HepG2 (cell line): ENCODE data around the gene GMFB. TPM values are rescaled to one million over a fixed set of nuclear protein-coding genes. Genes with fewer than 3 reads are reported as not detected.

Source experiments
- AHDC1 ChIP-seq: sonication (generic); formaldehyde crosslinking; IDR thresholded peaks from 2 replicates; pipeline ENCODE4 v1.5.1; 2020; ENCODE audit warnings: mild to moderate bottlenecking, missing genetic modification reagents, borderline replicate concordance
- BATF2 ChIP-seq: sonication (generic); formaldehyde crosslinking; IDR thresholded peaks from 2 replicates; pipeline ENCODE4 v1.8.0; 2022; ENCODE audit warnings: mild to moderate bottlenecking, missing genetic modification reagents, moderate library complexity
- CBX5 ChIP-seq: sonication (generic); formaldehyde crosslinking; IDR thresholded peaks from 2 replicates; pipeline ENCODE4 v1.4.0; 2020; ENCODE audit warnings: missing genetic modification reagents, borderline replicate concordance
- FOSL2 ChIP-seq: sonication (generic); formaldehyde crosslinking; IDR thresholded peaks from 2 replicates; pipeline ENCODE4 v1.4.0; 2020; ENCODE audit warnings: missing genetic modification reagents
- FOXC1 ChIP-seq: sonication (generic); formaldehyde crosslinking; IDR thresholded peaks from 2 replicates; pipeline ENCODE4 v1.8.0; 2022; ENCODE audit warnings: mild to moderate bottlenecking, missing genetic modification reagents, borderline replicate concordance
- FOXJ3 ChIP-seq: sonication (generic); formaldehyde crosslinking; IDR thresholded peaks from 2 replicates; pipeline ENCODE4 v1.4.0; 2020; ENCODE audit warnings: missing genetic modification reagents, mild to moderate bottlenecking, borderline replicate concordance
- GABPA ChIP-seq, 2 experiments: IDR thresholded peaks; 2 replicates each; pipeline ENCODE4 v1.6.1; 2011 to 2016; ENCODE audit warnings: low read depth in 2 of 2, low read length in 1 of 2, missing biosample characterization in 1 of 2, missing genetic modification characterization in 1 of 2
- JUNB ChIP-seq: sonication (generic); formaldehyde crosslinking; IDR thresholded peaks from 2 replicates; pipeline ENCODE4 v1.8.0; 2022; ENCODE audit warnings: missing genetic modification reagents, mild to moderate bottlenecking, borderline replicate concordance
- KDM5B ChIP-seq: sonication (generic); formaldehyde crosslinking; IDR thresholded peaks from 2 replicates; pipeline ENCODE4 v1.4.0; 2020; ENCODE audit warnings: missing genetic modification reagents, mild to moderate bottlenecking, borderline replicate concordance
- KDM6A ChIP-seq: IDR thresholded peaks from 2 replicates; pipeline ENCODE4 v1.6.1; 2016; ENCODE audit warnings: low read depth
- KMT2B ChIP-seq: IDR thresholded peaks from 2 replicates; pipeline ENCODE4 v1.6.1; 2016; ENCODE audit warnings: missing genetic modification reagents, missing compliant biosample characterization
- MAFG ChIP-seq: sonication (generic); formaldehyde crosslinking; IDR thresholded peaks from 2 replicates; pipeline ENCODE4 v1.5.1; 2020; ENCODE audit warnings: mild to moderate bottlenecking, missing genetic modification reagents
- MED1 ChIP-seq: sonication (generic); formaldehyde crosslinking; IDR thresholded peaks from 2 replicates; pipeline ENCODE4 v1.4.0; 2020; ENCODE audit warnings: missing genetic modification reagents
- MTA3 ChIP-seq: sonication (generic); formaldehyde crosslinking; IDR thresholded peaks from 2 replicates; pipeline ENCODE4 v1.4.0; 2020; ENCODE audit warnings: missing genetic modification reagents
- NFE2L2 ChIP-seq: fragments of 150-350 bp; IDR thresholded peaks from 2 replicates; pipeline ENCODE4 v1.6.1; 2014; ENCODE audit warnings: low read length
- SALL1 ChIP-seq: sonication (generic); formaldehyde crosslinking; IDR thresholded peaks from 2 replicates; pipeline ENCODE4 v1.8.0; 2022; ENCODE audit warnings: mild to moderate bottlenecking, missing genetic modification reagents
- SIX1 ChIP-seq: sonication (generic); formaldehyde crosslinking; IDR thresholded peaks from 2 replicates; pipeline ENCODE4 v1.4.0; 2020; ENCODE audit warnings: missing genetic modification reagents, borderline replicate concordance
- ZNF451 ChIP-seq: sonication (generic); formaldehyde crosslinking; IDR thresholded peaks from 2 replicates; pipeline ENCODE4 v1.5.0; 2020; ENCODE audit warnings: mild to moderate bottlenecking, missing genetic modification reagents
- ZNF510 ChIP-seq: sonication (generic); formaldehyde crosslinking; IDR thresholded peaks from 2 replicates; pipeline ENCODE4 v1.4.0; 2020; ENCODE audit warnings: low read depth, mild to moderate bottlenecking, missing genetic modification reagents
- ZNF580 ChIP-seq: IDR thresholded peaks from 2 replicates; pipeline ENCODE4 v1.6.1; 2016; ENCODE audit warnings: low read depth, borderline replicate concordance
- ZNF598 ChIP-seq: sonication (generic); formaldehyde crosslinking; IDR thresholded peaks from 2 replicates; pipeline ENCODE4 v1.5.1; 2020; ENCODE audit warnings: mild to moderate bottlenecking, missing genetic modification reagents, borderline replicate concordance
- ZNF878 ChIP-seq: sonication (generic); formaldehyde crosslinking; IDR thresholded peaks from 2 replicates; pipeline ENCODE4 v1.8.1; 2023; ENCODE audit warnings: mild to moderate bottlenecking, missing genetic modification reagents, moderate library complexity
- polyA plus RNA-seq, 8 experiments: library from polyadenylated mRNA; depleted of rRNA in 3 of 8; stranded (reverse) in 7 of 8; unstranded in 1 of 8; fragments of >200 nt; fragmentation: Illumina TruSeq in 4 of 8; extraction: Trizol in 4 of 8; gene quantifications; 2 replicates each; pipeline versions ENCODE4 v1.2.1 to v1.2.3, GENCODE V29; 2011 to 2016; ENCODE audit warnings: low read depth in 4 of 8, missing spikeins in 1 of 8, mixed read lengths in 1 of 8; ENCODE audit not compliant: insufficient read depth in 1 of 8
- total RNA-seq, 5 experiments: library from RNA; depleted of rRNA; stranded (reverse); fragments of >200 nt; fragmentation: Illumina TruSeq; extraction: Trizol; gene quantifications; 2 replicates each; pipeline ENCODE4 v1.2.3, GENCODE V29; 2016; ENCODE audit warnings: low read depth in 1 of 5
- TF ChIP-seq, protein P1 (sequence below): IDR thresholded peaks from 2 replicates; pipeline ENCODE4 v1.6.1; 2016; ENCODE audit warnings: mild to moderate bottlenecking

GMFB gene
- total and polyA plus RNA-seq, 2 of the 13 experiments (the other 11 are each of a cell fraction or from before 2014, with no cell fraction given) = 17.3 to 68.2 TPM

- TF ChIP-seq AHDC1 (CRISPR knock-in tag) (peak; percentile 91), JUNB (CRISPR knock-in tag) (peak; percentile 48; the same call in 1 of the 2 replicates), GABPA (IDR thresholded peaks at IDR 0.05; ENCODE audit: low read depth, low read length) (no peak), GABPA (CRISPR knock-in tag; IDR thresholded peaks at IDR 0.05; ENCODE audit: low read depth) (peak; percentile 38; the same call in 1 of the 2 replicates), ZNF598 (CRISPR knock-in tag) (no peak), SIX1 (CRISPR knock-in tag) (peak; percentile 57; the same call in 1 of the 2 replicates), NFE2L2 (peak; percentile 74), ZNF510 (CRISPR knock-in tag) (no peak), ZNF878 (CRISPR knock-in tag) (0 out of 2 replicates have a peak, but pooled peaks have one; percentile 50), FOSL2 (CRISPR knock-in tag) (peak; percentile 97), MAFG (CRISPR knock-in tag) (0 out of 2 replicates have a peak, but pooled peaks have one; percentile 60), SALL1 (CRISPR knock-in tag) (peak; percentile 97), BATF2 (CRISPR knock-in tag) (peak; percentile 49; the same call in 1 of the 2 replicates), KDM5B (CRISPR knock-in tag) (0 out of 2 replicates have a peak, but pooled peaks have one; percentile 42), FOXJ3 (CRISPR knock-in tag) (peak; percentile 42; the same call in 1 of the 2 replicates), ZNF580 (CRISPR knock-in tag) (no peak; the same call in 1 of the 2 replicates), ZNF451 (CRISPR knock-in tag) (no peak), FOXC1 (CRISPR knock-in tag) (0 out of 2 replicates have a peak, but pooled peaks have one; percentile 35), KDM6A (peak; percentile 69), MTA3 (CRISPR knock-in tag) (no peak), MED1 (CRISPR knock-in tag) (peak; percentile 92), KMT2B (0 out of 2 replicates have a peak, but pooled peaks have one; percentile 49), CBX5 (CRISPR knock-in tag) (peak; percentile 96; the same call in 1 of the 2 replicates)
- TF ChIP-seq, protein P1, sequence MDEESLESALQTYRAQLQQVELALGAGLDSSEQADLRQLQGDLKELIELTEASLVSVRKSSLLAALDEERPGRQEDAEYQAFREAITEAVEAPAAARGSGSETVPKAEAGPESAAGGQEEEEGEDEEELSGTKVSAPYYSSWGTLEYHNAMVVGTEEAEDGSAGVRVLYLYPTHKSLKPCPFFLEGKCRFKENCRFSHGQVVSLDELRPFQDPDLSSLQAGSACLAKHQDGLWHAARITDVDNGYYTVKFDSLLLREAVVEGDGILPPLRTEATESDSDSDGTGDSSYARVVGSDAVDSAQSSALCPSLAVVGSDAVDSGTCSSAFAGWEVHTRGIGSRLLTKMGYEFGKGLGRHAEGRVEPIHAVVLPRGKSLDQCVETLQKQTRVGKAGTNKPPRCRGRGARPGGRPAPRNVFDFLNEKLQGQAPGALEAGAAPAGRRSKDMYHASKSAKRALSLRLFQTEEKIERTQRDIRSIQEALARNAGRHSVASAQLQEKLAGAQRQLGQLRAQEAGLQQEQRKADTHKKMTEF (CRISPR knock-in tag) = peak; percentile 85
Measured at GRCh38 chr14:54447231-54447692, 41.5 kb downstream of the GMFB start (continued).
